Measurements from ENCODE around the gene QSOX2. TPM values are rescaled to one million over a fixed set of nuclear protein-coding genes. Genes with fewer than 3 reads are reported as not detected.

QSOX2 gene
- total RNA-seq, 6 experiments from 2014 or later: 20.1 to 24.9 (median 21.9) TPM

DNA sequence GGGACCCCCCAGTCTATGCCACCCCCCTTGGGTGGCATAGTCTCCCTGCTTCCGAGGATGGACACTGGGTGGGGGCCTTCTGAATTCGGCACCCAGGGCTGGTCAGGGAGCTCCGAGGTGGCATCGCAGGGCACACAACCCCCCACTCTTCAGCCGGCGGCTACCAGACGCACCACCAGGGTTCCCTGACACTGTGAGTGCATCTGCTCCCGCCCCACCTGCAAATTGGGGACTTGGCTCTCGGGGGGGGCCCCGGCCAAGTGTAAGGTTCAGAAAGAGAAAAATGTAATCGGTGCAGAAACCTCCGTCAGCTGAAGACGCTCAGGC lies 12.7 kb upstream of the QSOX2 start:
- no peak for DNase-seq
- Mint-ChIP-seq H3K36me3 (ENCODE audit: low read depth) (no peaks in the 10 kb centered on the region), H3K4me1 (ENCODE audit: low read depth) (peaks cover 9% of the 10 kb centered on the region), H3K4me3 (no peak overlapping the region), H3K27me3 (ENCODE audit: insufficient read depth) (peaks cover 13% of the 10 kb centered on the region), H3K27ac (no peak overlapping the region), H3K9me3 (no peaks in the 10 kb centered on the region)
- TF ChIP-seq CTCF (IDR thresholded peaks at IDR 0.05): no peak

DNA sequence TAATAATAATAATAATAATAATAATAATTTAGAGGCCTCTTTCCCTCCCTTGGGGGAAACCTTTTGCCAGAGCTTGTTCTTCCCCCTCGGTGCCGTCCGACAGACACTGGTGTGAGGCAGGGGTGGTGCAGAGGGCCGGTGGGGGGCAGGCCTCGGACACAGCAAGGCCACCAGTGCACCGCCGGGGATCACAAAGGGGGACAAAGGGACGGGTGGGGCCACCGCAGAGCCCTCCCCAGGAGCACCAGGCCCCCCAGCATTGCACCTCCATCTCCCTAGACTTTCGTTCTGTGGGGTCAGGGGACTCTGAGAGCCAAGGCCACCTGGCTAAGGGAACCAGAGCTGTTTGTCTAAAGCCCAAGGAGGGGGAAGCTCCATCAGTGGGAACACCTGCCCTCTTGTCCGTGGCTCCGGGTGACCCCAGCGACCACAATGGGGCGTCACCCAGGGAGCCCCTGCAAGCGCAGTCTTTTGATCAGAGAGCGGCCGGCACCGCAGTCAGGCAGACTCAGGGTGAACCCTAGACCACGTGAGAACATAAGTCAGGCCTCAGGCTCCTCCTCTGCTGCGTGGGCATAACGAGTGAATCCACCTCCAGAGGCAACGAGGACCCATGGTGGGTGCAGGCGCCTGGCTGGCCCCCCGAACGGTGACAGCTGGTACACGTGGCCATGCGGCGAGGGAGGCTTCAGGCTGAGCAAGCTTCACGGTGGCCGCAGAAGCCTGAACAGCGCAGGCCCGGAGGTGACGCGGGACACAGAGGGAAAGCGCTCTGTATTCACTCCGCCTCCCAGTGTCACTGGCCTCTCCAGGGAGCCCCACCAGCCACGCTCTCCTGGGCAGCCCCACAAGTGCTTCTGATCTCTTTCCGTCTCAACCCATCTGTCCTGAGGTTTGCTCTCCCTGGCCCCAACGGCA lies 12.0 kb upstream of the QSOX2 start:
- Mint-ChIP-seq H3K27me3 (ENCODE audit: insufficient read depth) (peaks cover 10% of the 10 kb centered on the region), H3K4me3 (no peak overlapping the region), H3K27ac (no peak overlapping the region), H3K36me3 (ENCODE audit: low read depth) (no peaks in the 10 kb centered on the region), H3K9me3 (no peaks in the 10 kb centered on the region), H3K4me1 (ENCODE audit: low read depth) (peaks cover 9% of the 10 kb centered on the region)
- DNase-seq: no peak
- no peak for TF ChIP-seq CTCF (IDR thresholded peaks at IDR 0.05)

GRCh38 chr9:136255896-136256890 lies 10.6 kb upstream of the QSOX2 start:
- Mint-ChIP-seq H3K4me3 (no peak overlapping the region), H3K9me3 (no peaks in the 10 kb centered on the region), H3K36me3 (ENCODE audit: low read depth) (no peaks in the 10 kb centered on the region), H3K27me3 (ENCODE audit: insufficient read depth) (peaks cover 5% of the 10 kb centered on the region), H3K4me1 (ENCODE audit: low read depth) (peaks cover 9% of the 10 kb centered on the region), H3K27ac (no peak overlapping the region)
- peak; percentile 41; the same call in 1 of the 2 replicates for TF ChIP-seq CTCF (IDR thresholded peaks at IDR 0.05)
- no peak for DNase-seq

DNA sequence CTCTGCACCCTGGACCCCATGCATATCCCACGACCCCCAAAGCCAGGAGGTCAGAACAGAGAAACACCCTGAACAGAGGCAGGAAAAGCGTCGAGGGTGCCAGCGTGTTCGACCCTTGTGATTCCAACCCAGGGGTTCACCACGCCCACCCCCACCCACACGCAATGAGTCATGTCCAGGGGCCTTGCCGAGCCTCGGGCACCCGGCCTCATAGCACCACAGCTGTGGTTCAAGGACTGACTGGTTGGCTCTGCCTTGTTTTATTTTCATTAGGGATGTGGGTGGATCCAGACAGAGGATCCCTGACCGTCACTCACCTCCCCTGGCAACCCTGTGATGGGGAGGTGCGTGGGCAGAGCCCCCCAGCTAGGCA lies 9.5 kb upstream of the QSOX2 start:
- no peaks in the 10 kb centered on the region for H3K9me3 Mint-ChIP-seq
- peaks cover 9% of the 10 kb centered on the region for H3K27me3 Mint-ChIP-seq (ENCODE audit: insufficient read depth)
- no peak for TF ChIP-seq CTCF (IDR thresholded peaks at IDR 0.05)
- H3K4me3 Mint-ChIP-seq: no peak overlapping the region
- no peak overlapping the region for H3K27ac Mint-ChIP-seq
- DNase-seq: peak; percentile 18
- peaks cover 9% of the 10 kb centered on the region for H3K4me1 Mint-ChIP-seq (ENCODE audit: low read depth)
- H3K36me3 Mint-ChIP-seq (ENCODE audit: low read depth): no peaks in the 10 kb centered on the region

GRCh38 chr9:136254381-136255165 lies 9.0 kb upstream of the QSOX2 start:
- peaks cover 13% of the 10 kb centered on the region for H3K27me3 Mint-ChIP-seq (ENCODE audit: insufficient read depth)
- H3K36me3 Mint-ChIP-seq (ENCODE audit: low read depth): no peaks in the 10 kb centered on the region
- no peak overlapping the region for H3K4me3 Mint-ChIP-seq
- no peak overlapping the region for H3K27ac Mint-ChIP-seq
- no peak for TF ChIP-seq CTCF (IDR thresholded peaks at IDR 0.05)
- H3K9me3 Mint-ChIP-seq: no peaks in the 10 kb centered on the region
- peaks cover 9% of the 10 kb centered on the region for H3K4me1 Mint-ChIP-seq (ENCODE audit: low read depth)
- no peak for DNase-seq

Data from HFFc6 (cell line).